Measurements from ENCODE around the gene LPCAT1. TPM values are rescaled to one million over a fixed set of nuclear protein-coding genes. Genes with fewer than 3 reads are reported as not detected.

LPCAT1 gene
- total RNA-seq, 1 donor from 2014 or later: 108 TPM

DNA sequence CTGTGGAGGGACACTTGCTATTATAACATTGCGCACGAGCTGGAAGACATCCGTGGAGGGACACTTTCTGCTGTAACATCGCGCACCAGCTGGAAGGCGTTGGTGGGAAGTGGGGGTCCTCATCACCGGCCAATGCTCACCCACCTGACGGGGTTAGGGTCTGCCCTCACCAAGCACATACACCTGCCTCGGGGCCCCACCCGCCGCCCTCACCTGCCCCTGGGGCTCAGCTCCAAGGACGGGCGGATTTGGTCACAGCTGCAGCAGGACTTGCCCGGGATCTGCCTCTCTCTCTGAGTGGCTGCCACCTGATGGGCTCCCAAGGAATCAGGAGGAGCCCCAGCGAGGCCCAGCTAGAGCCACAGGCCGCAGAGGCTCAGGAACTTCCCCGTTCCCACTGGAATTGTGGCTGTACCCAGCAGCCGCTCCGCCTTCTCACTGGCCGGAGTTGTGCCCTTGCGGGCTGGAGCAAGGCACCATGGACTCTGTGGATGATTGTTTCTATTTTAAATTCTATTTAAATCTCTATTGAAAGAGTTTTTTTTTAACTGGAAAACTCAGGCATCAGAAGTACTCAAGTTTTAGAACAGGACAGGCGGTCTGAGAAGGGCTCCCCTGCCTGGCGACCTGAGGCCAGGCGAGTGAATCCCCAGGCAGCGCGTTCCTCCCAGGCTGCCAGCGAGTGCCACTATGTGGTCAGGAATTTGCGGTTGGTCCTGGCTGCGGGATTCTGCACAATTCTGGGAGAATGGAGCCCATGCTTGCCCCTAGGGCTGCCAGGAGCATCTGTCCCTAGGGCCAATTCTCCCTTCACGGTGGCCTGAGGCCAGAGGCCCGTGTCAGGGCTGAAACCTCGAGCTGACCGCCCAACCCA is 39.7 kb downstream of the LPCAT1 start:
- Mint-ChIP-seq H3K4me3 (no peak overlapping the region), H3K9me3 (no peaks in the 10 kb centered on the region), H3K36me3 (peaks cover 2% of the 10 kb centered on the region), H3K27me3 (ENCODE audit: insufficient read depth, low read depth) (no peaks in the 10 kb centered on the region), H3K27ac (no peak overlapping the region), H3K4me1 (peaks cover 2% of the 10 kb centered on the region)
- Histone ChIP-seq H2AFZ (replicated peaks) (no peak overlapping the region), H3K36me3 (no peaks in the 10 kb centered on the region), H3K79me2 (ENCODE audit: low read depth) (no peaks in the 10 kb centered on the region), H3K27me3 (no peaks in the 10 kb centered on the region), H3K9me3 (ENCODE audit: low read depth) (no peaks in the 10 kb centered on the region), H3K4me2 (no peak overlapping the region), H4K20me1 (ENCODE audit: low read depth) (peaks cover 3% of the 10 kb centered on the region), H3K9ac (no peak overlapping the region), H3K4me3 (no peak overlapping the region), H3K4me1 (no peaks in the 10 kb centered on the region), H3K27ac (no peak overlapping the region), H3F3A (ENCODE audit: low read depth) (no peaks in the 10 kb centered on the region)
- TF ChIP-seq EZH2 (IDR thresholded peaks at IDR 0.05) (no peak), EZH2phosphoT487 (IDR thresholded peaks at IDR 0.05) (no peak), CTCF (IDR thresholded peaks at IDR 0.05) (no peak)
- no peak for DNase-seq (ENCODE audit: low spot score)

DNA sequence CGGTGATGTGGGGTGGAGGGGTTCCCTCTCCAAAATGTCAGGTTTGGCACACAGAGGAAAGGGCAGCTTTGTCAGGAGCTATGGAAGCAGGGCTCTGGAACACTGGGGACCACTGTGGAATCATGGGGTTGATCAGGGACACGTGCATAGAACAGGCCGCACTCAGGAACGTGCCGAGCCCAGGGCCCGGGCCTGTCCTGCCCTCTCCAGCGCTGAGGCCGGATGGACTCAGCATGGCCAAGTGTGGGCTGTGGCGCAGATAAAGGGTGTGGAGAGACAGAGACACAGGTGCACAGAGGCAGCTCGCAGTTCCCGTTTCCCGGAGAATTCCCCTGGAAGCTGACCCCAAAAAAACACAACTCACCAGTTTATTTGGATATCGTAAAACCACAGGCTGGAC is 40.7 kb downstream of the LPCAT1 start:
- Histone ChIP-seq H3K9ac (no peak overlapping the region), H3K27ac (no peak overlapping the region), H3K36me3 (no peaks in the 10 kb centered on the region), H3K4me2 (no peak overlapping the region), H3K9me3 (ENCODE audit: low read depth) (no peaks in the 10 kb centered on the region), H2AFZ (replicated peaks) (no peak overlapping the region), H3K4me3 (no peak overlapping the region), H3K27me3 (no peaks in the 10 kb centered on the region), H3K4me1 (no peaks in the 10 kb centered on the region), H3K79me2 (ENCODE audit: low read depth) (no peaks in the 10 kb centered on the region), H3F3A (ENCODE audit: low read depth) (no peaks in the 10 kb centered on the region), H4K20me1 (ENCODE audit: low read depth) (peaks cover 3% of the 10 kb centered on the region)
- Mint-ChIP-seq H3K27me3 (ENCODE audit: insufficient read depth, low read depth) (peaks cover 2% of the 10 kb centered on the region), H3K27ac (no peak overlapping the region), H3K36me3 (peaks cover 2% of the 10 kb centered on the region), H3K4me3 (no peak overlapping the region), H3K4me1 (peaks cover 2% of the 10 kb centered on the region), H3K9me3 (no peaks in the 10 kb centered on the region)
- no peak for TF ChIP-seq EZH2 (IDR thresholded peaks at IDR 0.05)
- DNase-seq (ENCODE audit: low spot score): no peak

- Histone ChIP-seq H3K9ac (no peak overlapping the region), H2AFZ (replicated peaks) (no peak overlapping the region), H3K4me1 (no peaks in the 10 kb centered on the region), H3K79me2 (ENCODE audit: low read depth) (no peaks in the 10 kb centered on the region), H3K27me3 (no peaks in the 10 kb centered on the region), H3F3A (ENCODE audit: low read depth) (no peaks in the 10 kb centered on the region), H3K4me3 (no peak overlapping the region), H3K4me2 (no peak overlapping the region), H3K27ac (no peak overlapping the region), H4K20me1 (ENCODE audit: low read depth) (peaks cover 3% of the 10 kb centered on the region), H3K36me3 (no peaks in the 10 kb centered on the region), H3K9me3 (ENCODE audit: low read depth) (no peaks in the 10 kb centered on the region)
- DNase-seq (ENCODE audit: low spot score): no peak
- Mint-ChIP-seq H3K27ac (no peak overlapping the region), H3K36me3 (peaks cover 2% of the 10 kb centered on the region), H3K4me3 (no peak overlapping the region), H3K9me3 (no peaks in the 10 kb centered on the region), H3K4me1 (peaks cover 2% of the 10 kb centered on the region), H3K27me3 (ENCODE audit: insufficient read depth, low read depth) (peaks cover 2% of the 10 kb centered on the region)
- TF ChIP-seq EZH2 (IDR thresholded peaks at IDR 0.05) (no peak), CTCF (IDR thresholded peaks at IDR 0.05) (no peak), EZH2phosphoT487 (IDR thresholded peaks at IDR 0.05) (no peak)
Observed at GRCh38 chr5:1481959-1482331, 41.8 kb downstream of the LPCAT1 start.

All from neural progenitor cell (in vitro differentiated cells).